Measurements from ENCODE around the gene ZNF569. TPM values are rescaled to one million over a fixed set of nuclear protein-coding genes. Genes with fewer than 3 reads are reported as not detected.

Gene ZNF569
- total RNA-seq, 4 donors from 2014 or later = 5.6 to 11.6 (median 7.7) TPM

- 33% methylated on average over 18 of the region's 18 CpGs for WGBS
- Histone ChIP-seq H3K36me3 (peaks cover 18 to 45% (median 24%) of the 10 kb centered on the region in 4 donors), H3K4me1 (peaks cover 16 to 34% (median 34%) of the 10 kb centered on the region in 4 donors), H3K4me3 (peak overlapping the region; percentile 73 to 94 (median 86)), H3K27me3 (no peaks in the 10 kb centered on the region), H3K9me3 (peaks cover 0 to 6% (median 1%) of the 10 kb centered on the region in 4 donors), H3K27ac (replicated peaks in 1 of 4) (peak overlapping the region; percentile 92 to 96 (median 93))
- TF ChIP-seq POLR2AphosphoS5 (IDR thresholded peaks at IDR 0.05) (no peak), POLR2A (IDR thresholded peaks at IDR 0.05; ENCODE audit: low read depth) (no peak), EP300 (IDR thresholded peaks at IDR 0.05) (no peak), CTCF (IDR thresholded peaks at IDR 0.05) (no peak)
- intact Hi-C loops (cut with DNase I) = loop anchor here (2.0 to 5.0 kb wide), 4 partner anchors 95 to 390 kb away; partner anchors contain the start of genes ZNF420, ZNF527, ZNF540 and ZNF571
- no peak for DNase-seq (ENCODE audit: extremely low spot score)
Observed at GRCh38 chr19:37467608-37468090, 405 bp upstream of the ZNF569 start.

- Histone ChIP-seq H3K9me3 (peaks cover 0 to 16% (median 14%) of the 10 kb centered on the region in 4 donors), H3K36me3 (peaks cover 24 to 46% (median 31%) of the 10 kb centered on the region in 4 donors), H3K4me1 (peaks cover 16 to 34% (median 34%) of the 10 kb centered on the region in 4 donors), H3K27ac (replicated peaks in 1 of 4) (peak overlapping the region; percentile 92 to 96 (median 93)), H3K4me3 (peak overlapping the region; percentile 73 to 94 (median 86)), H3K27me3 (no peaks in the 10 kb centered on the region)
- intact Hi-C loops (cut with DNase I) = loop anchor here (5.0 kb wide), 3 partner anchors 94 to 389 kb away; partner anchors contain the start of genes ZNF420, ZNF527 and ZNF585A
- TF ChIP-seq POLR2A (IDR thresholded peaks at IDR 0.05; ENCODE audit: low read depth) (no peak), POLR2AphosphoS5 (IDR thresholded peaks at IDR 0.05) (no peak), CTCF (IDR thresholded peaks at IDR 0.05) (no peak), EP300 (IDR thresholded peaks at IDR 0.05) (no peak)
- no peak for DNase-seq (ENCODE audit: extremely low spot score)
- WGBS = 36% methylated on average over 25 of the region's 25 CpGs
Observed at GRCh38 chr19:37466277-37466797, 907 bp downstream of the ZNF569 start.

- no peak overlapping the region for H3K4me3 ChIP-seq
Observed at GRCh38 chr19:37452500-37453245, 14.6 kb downstream of the ZNF569 start.

More at GRCh38 chr19:37452500-37453245, 14.6 kb downstream of the ZNF569 start:
- DNase-seq (ENCODE audit: extremely low spot score) = no peak
- TF ChIP-seq EP300 (IDR thresholded peaks at IDR 0.05) = no peak
- no peak for TF ChIP-seq POLR2A (IDR thresholded peaks at IDR 0.05; ENCODE audit: low read depth)
- TF ChIP-seq POLR2AphosphoS5 (IDR thresholded peaks at IDR 0.05) = no peak
- no peak for TF ChIP-seq CTCF (IDR thresholded peaks at IDR 0.05)
- H3K36me3 ChIP-seq = peaks cover 17 to 47% (median 34%) of the 10 kb centered on the region in 4 donors
- no peak overlapping the region for H3K27ac ChIP-seq (replicated peaks in 1 of 4)
- intact Hi-C loops (cut with DNase I) = no loop called here
- no peaks in the 10 kb centered on the region for H3K4me1 ChIP-seq
- H3K9me3 ChIP-seq = peaks cover 24 to 100% (median 99%) of the 10 kb centered on the region in 4 donors
- 97% methylated on average over 4 of the region's 4 CpGs for WGBS
- H3K27me3 ChIP-seq = no peaks in the 10 kb centered on the region
